ENCODE measurements around the gene SNAPC1.
A peak's percentile ranks its signal among the peaks of the same experiment; 100 is the strongest.
"Not testable (repeated sequence)": the region's sequence is repeated elsewhere in the genome, so short reads cannot be mapped to it uniquely, and the experiment has no call there.

Gene SNAPC1, protein sequence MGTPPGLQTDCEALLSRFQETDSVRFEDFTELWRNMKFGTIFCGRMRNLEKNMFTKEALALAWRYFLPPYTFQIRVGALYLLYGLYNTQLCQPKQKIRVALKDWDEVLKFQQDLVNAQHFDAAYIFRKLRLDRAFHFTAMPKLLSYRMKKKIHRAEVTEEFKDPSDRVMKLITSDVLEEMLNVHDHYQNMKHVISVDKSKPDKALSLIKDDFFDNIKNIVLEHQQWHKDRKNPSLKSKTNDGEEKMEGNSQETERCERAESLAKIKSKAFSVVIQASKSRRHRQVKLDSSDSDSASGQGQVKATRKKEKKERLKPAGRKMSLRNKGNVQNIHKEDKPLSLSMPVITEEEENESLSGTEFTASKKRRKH

DNA sequence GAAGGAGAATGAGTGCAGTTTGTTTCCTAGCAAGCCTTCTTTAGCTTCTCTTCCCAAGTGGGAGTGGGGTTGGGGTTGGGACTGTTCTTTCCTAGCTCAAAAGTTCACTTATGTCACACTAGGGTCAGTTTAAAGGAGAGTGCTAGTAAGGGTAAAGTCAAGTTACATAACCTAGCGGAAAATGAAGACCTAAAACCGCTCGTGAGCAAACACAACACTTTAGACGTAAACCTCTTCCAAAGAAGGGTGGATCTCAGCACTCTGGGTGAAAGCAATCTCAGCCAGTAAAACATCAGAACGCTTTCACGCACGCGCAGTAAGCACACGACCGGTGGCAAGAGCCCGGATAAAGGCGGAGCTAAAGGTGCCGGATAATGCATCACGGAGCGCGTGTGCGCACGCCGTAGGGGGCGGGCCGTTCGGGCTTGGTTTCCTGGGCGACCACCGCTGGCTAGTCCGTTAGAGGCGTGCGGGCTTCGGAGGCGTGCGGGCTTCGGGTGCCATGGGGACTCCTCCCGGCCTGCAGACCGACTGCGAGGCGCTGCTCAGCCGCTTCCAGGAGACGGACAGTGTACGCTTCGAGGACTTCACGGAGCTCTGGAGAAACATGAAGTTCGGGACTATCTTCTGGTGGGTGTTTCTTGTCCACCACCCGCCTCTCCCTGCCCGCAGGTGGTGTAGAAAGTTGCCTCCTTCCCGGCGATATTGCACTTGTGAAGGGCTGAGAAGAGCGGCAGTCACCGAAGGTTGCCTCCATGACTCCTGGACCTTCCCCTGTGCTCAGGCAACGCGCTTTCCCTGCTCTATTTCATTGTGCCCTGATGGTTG is at the start of gene SNAPC1:
Gene SNAPC1 (plus strand): TSS at position 462 of the 828 bp plus-strand sequence. CDS start 41 bp downstream, at position 503.
- DNase-seq: peak; percentile 99

DNA sequence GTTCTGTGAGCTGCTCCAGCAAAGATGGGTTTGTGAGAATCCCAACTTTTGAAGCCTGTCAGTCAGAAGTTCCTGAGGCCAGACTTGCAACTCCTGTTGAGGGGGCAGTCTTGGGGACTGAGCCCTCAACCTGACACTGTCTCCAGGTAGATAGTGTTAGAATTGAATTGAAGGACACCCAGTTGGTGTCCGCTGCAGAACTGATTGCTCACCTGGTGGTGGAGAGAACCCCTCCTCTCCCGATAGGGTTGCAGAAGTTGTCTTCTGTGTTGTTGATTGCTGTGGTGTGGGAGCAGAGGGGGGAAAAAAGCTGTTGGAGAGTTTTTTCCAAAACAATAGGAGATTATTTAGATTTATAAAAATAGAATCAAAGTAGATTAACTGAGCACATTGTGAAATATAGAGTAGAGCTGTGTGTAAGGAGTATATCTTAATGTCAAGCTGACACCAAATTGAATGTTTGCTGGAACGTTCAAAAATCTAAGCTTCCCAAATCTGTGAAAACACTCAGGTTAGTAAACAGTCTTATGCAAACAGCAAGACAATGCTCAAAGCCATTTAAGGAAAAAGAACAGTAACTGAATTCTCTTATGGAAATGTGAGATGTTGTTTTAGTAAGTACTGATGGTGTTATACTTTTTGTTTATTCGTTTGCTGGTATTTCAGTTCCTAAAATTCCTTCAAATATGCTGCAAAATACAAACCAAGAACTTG is 48.3 kb upstream of the SNAPC1 start:
- no peak for DNase-seq

DNA sequence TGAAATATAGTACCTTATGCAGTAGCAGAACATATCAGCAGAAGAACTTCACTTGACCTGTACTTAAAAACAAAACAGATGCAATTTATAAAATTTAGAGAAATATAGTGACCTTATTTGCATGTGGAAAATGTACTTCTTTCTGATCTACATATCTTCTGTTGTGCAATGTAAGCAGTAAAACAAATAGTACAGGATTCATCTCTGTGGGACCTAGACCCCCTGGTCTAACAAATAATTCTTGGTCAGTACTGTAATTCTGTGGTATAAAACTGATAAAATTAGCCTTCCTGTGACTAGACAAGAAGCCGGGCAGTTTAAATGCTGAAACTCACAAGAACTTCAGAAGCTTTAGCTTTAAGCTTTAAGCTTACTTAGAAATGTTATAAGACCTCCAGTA is 45.3 kb upstream of the SNAPC1 start:
- no peak for DNase-seq

DNA sequence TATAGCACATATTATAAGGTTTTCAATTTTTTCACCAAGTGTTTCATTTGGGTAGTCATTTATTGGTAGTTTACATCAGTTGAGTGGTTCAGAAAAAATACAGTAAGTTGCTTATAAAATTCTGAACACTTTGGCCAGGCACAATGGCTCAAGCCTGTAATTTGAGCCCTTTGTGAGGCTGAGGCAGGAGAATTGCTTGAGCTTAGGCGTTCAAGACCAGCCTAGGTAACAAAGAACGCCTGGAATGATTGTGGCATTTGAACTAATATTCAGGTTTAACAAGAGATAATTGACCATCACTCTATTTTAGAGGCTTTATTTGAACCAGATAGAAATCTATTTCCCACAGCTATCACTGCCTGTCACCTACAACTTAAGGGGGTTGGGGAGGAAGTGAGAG is 44.2 kb upstream of the SNAPC1 start:
- no peak for DNase-seq

DNA sequence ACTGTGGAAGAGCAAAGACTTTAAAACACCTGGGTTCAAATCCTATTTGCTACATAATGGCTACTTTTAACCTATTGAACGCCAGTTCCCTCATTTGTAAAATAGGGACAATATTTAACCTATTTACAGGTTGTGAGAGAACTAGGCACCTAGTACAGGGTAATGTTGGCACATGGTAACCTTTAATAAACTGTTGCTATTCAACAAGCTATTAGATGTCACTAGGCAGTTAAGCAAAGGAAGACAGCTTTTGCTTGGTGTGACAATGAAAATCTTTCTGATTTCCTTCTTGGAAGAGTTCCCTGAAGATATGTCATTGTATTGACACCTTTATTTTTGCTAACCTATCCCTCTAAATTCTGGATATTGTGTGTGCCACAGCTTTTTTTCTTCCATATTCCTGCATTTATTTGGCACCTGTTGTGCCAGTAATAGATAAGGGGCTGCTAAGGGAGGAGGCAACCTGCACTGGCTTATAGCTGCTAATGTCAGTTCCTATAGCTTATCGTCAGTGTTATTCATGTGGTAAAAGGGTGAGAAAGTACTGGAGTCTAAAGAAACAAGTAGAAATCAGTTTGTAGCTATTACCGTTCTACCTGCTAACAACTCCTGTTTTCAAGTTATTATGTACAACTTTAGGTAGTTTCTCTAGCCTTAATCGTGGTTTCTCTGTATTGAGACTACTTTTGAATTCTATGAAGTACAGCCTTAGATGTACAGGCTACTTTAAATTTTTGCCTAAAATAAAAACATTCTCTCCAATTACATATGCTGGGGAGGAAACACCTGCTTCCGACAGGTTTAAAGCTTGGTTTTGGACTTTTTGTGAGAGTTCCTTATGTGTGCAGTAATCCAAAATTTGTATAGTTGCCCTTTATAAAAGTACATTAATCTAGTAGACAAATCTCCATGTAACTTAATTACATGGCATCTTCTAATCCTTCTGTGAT is 42.6 kb upstream of the SNAPC1 start:
- DNase-seq: no peak

DNA sequence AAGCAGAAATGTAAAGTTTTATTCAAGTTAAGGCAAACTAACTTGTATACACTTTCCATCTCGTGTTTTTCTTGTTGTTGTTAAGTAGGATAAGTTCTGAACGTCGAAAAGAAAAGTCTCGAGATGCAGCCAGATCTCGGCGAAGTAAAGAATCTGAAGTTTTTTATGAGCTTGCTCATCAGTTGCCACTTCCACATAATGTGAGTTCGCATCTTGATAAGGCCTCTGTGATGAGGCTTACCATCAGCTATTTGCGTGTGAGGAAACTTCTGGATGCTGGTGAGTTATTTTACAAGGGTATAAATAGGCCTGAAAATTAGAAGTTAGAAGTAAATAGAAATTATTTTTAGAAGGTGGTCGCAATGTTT is 41.9 kb upstream of the SNAPC1 start:
- DNase-seq: no peak

DNA sequence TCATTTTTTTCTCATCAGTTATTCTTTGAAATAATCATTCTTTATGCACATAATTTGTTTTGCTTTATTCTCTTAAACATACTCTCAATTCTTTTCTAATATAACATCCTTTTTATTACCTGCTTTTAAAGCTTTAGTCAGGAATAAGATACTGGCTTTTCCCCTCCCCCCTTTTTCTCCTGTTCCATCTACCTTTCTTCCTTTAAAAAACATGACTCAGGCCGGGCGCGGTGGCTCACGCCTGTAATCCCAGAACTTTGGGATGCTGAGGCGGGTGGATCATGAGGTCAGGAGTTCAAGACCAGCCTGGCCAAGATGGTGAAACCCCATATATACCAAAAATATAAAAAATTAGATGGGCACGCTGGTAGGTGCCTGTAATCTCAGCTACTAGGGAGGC is 41.5 kb upstream of the SNAPC1 start:
- DNase-seq: no peak

DNA sequence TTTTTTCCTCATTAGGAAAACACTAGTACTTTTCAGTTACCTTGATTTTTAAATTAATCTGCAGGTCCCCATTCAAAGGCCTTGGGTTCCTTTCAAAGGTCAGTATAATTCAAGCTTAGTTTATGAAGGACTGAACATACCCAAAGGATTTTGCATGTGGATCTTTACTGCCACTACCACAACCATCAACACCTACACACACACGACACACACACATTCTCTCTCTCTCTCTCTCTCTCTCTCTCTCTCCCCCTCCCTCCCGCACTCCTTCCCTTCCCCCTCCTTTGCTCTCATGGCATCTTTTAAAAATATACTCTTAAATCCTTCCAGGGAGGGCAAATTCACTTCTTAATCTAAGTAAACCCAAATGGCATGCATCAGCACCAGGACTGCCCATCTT is 38.1 kb upstream of the SNAPC1 start:
- no peak for DNase-seq

DNA sequence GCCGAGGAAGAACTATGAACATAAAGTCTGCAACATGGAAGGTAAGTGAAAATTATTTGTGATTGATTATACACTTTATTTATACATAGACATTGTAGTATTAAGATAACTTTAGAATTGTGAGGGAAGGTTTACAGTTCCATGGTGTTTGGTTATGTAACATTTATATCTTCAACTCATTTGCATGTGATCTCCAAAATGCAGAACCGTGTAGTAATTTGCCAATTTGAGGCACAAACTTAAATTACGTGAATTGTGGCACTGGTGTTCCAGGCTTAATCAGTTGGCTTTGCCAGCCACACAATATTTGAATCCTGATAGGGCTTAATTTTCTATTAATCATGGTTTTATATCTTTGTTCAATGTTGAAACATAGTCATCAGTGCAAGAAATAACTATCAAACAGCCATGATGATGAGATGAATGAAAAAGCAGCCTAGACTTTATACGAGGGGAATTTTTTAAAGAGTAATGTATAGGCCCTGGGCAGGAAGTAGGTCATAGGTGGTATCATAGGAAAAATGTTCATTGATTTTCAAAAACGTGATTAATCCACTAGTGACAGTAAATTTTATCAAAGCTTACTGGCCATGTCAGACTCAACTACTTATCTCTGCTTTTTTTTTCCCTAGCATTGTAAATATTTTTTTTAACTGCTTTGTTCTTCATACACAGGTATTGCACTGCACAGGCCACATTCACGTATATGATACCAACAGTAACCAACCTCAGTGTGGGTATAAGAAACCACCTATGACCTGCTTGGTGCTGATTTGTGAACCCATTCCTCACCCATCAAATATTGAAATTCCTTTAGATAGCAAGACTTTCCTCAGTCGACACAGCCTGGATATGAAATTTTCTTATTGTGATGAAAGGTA is 35.2 kb upstream of the SNAPC1 start:
- DNase-seq: no peak

DNA sequence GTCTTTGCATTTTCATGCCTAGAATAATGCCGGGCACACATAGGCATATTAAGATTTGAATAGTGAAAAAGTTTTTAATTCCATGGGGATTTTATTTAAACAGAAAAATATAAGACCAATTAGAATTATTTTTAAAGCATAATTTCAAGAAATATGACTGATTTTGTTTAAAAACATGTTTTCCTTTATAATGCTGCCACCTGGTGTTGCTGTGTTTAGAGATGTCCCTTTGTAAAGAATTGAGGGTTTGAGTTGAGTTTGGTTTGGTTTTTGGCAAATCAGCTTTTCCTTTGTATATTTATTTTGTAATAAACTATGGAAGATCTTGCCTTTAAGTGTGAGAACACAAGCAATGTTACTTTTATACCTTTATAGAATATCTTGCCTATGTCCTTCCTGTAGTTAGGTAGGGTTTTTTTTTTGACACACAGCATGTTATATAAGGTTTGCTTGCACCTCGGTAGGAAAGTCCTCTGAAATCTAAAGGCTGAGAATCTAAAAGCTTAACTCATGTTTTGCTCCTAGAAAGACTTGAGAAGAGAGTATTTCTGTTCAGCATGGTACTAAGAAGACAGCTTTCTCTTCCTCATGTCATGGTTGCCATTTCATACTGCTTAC is 31.4 kb upstream of the SNAPC1 start:
- peak; percentile 34 for DNase-seq

DNA sequence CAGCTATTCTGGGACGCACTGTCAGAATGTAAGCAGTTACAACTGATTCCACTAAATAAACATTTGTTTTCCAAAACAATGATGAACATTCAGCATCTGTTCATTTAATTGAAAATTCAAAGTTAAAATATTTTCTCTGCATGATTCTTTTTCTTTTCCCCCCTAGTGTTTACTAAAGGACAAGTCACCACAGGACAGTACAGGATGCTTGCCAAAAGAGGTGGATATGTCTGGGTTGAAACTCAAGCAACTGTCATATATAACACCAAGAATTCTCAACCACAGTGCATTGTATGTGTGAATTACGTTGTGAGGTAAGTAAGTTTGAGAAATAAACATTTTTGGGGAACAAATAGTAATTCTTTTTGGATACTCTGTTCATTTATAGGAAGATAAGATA is 28.2 kb upstream of the SNAPC1 start:
- DNase-seq: no peak

DNA sequence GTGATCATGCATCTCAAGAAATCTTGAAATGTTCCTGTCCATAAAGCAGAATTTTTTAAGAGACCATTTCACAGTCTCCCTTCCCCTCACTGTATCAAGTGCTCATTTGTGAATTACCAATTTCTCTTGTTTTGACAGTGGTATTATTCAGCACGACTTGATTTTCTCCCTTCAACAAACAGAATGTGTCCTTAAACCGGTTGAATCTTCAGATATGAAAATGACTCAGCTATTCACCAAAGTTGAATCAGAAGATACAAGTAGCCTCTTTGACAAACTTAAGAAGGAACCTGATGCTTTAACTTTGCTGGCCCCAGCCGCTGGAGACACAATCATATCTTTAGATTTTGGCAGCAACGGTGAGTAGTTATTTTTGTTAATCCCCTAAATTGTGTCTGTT is 25.5 kb upstream of the SNAPC1 start:
- no peak for DNase-seq

DNA sequence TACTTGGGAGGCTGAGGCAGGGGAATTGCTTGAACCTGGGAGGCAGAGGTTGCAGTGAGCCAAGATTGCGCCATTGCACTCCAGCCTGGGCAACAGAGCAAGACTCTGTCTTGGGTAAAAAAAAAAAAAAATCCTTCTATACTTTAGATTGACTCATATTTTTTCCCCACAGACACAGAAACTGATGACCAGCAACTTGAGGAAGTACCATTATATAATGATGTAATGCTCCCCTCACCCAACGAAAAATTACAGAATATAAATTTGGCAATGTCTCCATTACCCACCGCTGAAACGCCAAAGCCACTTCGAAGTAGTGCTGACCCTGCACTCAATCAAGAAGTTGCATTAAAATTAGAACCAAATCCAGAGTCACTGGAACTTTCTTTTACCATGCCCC is 24.3 kb upstream of the SNAPC1 start:
- DNase-seq: no peak

DNA sequence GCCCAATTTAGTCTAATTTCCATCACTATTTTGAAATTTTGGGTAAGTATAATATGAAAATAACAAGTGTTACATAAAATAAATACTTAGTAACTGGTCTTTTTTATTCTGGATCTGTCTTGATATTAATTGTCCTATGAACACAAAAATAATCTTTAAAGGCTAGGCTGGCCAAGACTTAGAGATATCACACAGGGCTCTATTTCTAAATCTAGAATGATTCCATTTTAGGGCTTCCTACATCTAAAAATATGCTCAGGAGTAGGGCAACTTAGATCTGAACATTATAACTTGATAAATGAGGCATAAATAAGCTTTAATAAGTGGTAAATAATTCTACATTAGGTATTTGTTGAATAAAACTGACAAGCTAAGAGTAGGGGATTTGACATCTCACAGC is 23.1 kb upstream of the SNAPC1 start:
- DNase-seq: no peak

DNA sequence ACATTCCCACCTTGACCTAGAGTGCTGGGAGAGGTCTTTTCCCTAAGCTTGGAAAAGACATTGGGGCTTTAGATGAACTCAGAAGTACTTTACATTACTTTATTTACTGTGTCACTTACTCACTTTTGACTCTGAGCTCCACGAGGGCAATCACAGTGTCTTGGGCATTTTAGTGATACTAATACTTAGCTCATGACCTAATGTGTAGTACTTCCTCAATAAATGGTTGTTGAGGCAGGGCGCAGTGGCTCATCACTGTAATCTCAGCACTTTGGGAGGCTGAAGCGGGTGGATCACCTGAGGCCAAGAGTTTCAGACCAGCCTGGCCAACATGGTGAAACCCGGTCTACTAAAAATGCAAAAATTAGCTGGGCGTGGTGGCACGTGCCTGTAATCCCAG is 19.8 kb upstream of the SNAPC1 start:
- DNase-seq: no peak

DNA sequence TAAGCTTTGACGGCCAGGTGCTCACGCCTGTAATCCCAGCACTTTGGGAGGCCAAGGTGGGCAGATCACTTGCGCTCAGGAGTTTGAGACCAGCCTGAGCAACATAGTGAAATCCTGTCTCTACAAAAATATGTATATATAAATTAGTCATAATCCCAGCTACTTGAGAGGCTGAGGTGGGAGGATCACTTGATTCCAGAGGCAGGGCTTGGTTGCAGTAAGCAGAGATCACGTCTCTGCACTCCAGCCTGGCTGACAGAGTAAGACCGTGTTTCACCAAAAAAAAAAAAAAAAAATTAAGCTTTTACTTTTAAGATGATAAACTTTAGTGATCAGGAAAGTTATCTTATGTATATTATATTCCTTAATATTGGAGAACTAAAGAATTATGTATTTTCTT is 18.0 kb upstream of the SNAPC1 start:
- no peak for DNase-seq

DNA sequence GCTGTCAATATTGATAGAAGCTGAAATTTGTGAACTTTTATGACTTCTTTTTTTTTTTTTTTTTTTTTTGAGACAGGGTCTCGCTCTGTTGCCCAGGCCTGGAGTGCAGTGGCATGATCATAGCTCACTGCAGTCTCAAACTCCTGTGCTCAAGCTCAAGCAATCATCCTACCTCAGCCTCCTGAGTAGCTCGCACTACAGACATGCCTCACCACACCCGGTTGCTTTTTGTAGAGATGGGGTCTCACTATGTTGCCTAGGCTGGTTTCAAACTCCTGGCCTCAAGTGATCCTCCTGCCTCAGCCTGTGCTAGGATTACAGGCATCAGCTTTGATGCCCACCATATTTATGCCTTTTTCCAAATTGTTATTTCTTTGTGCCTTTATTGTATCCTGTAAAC is 15.9 kb upstream of the SNAPC1 start:
- DNase-seq: not testable (repeated sequence)

DNA sequence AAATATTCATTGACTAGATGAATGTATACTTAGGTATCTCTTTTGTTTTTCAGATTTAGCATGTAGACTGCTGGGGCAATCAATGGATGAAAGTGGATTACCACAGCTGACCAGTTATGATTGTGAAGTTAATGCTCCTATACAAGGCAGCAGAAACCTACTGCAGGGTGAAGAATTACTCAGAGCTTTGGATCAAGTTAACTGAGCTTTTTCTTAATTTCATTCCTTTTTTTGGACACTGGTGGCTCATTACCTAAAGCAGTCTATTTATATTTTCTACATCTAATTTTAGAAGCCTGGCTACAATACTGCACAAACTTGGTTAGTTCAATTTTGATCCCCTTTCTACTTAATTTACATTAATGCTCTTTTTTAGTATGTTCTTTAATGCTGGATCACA is 15.3 kb upstream of the SNAPC1 start:
- DNase-seq: no peak

DNA sequence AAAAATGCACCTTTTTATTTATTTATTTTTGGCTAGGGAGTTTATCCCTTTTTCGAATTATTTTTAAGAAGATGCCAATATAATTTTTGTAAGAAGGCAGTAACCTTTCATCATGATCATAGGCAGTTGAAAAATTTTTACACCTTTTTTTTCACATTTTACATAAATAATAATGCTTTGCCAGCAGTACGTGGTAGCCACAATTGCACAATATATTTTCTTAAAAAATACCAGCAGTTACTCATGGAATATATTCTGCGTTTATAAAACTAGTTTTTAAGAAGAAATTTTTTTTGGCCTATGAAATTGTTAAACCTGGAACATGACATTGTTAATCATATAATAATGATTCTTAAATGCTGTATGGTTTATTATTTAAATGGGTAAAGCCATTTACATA is 14.9 kb upstream of the SNAPC1 start:
- DNase-seq: no peak

DNA sequence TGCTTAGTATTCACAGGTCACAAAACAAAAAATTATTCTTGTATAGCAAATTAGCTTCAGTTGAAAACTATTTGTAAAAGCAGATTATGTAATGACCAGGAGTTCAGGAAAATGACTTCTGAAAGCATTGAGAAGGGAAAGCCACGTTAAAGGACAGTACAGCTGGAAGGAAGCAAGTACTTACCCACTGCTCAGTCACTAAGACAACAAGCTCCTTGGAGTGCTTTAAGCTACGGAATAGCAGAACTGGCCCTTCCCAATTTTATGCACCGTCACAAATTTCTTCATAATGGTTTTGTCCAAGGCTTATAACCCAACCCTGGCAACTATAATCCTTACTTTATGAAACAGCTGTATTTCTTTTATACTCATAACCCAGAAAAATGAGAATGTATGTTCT is 13.0 kb upstream of the SNAPC1 start:
- DNase-seq: no peak

DNA sequence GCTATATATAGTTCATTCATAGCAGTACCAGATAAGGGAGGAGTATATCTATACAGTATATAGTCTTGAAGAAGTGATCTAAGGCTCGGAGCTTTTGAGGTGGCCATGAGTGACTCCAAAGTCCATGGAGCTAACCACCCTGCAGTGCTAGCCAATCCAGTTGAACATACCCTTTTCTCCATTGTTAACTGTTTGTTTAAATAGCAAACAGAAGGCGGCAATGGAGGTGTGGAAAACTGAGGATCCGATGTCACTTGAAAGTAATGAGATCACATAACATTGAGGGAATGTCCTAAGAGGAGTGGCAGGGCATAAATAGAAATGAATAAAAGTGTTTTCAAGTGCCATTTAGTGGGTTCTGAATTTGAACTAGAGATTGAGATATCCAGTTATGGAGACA is 12.4 kb upstream of the SNAPC1 start:
- no peak for DNase-seq

Measured in midbrain (tissue), 1 donor.